VCaP (cell line): ENCODE data around the gene AKT3.
A peak's percentile ranks its signal among the peaks of the same experiment; 100 is the strongest.
"Not testable (repeated sequence)": the region's sequence is repeated elsewhere in the genome, so short reads cannot be mapped to it uniquely, and the experiment has no call there.

Experiments used
- H3K27ac ChIP-seq: fragments of 450-650 bp; 2 replicates; pipeline ENCODE4 v1.5.1; 2017
- CTCF ChIP-seq: fragments of 450-650 bp; conservative IDR thresholded peaks from 2 replicates; pipeline ENCODE4 v1.5.1; 2017; ENCODE audit warnings: mild to moderate bottlenecking, moderate library complexity

Gene AKT3

GRCh38 chr1:243784506-243784905 is 65.5 kb downstream of the AKT3 start:
- TF ChIP-seq CTCF: no peak
- peak overlapping the region; percentile 75 for H3K27ac ChIP-seq

GRCh38 chr1:243783714-243784113 is 66.3 kb downstream of the AKT3 start:
- TF ChIP-seq CTCF: no peak
- peak overlapping the region; percentile 75; the same call in 1 of the 2 replicates for H3K27ac ChIP-seq

- not testable (repeated sequence) for H3K27ac ChIP-seq
Measured at GRCh38 chr1:243772361-243773050, 77.5 kb downstream of the AKT3 start.

GRCh38 chr1:243770860-243771259 is 79.2 kb downstream of the AKT3 start:
- TF ChIP-seq CTCF: no peak
- no peak overlapping the region for H3K27ac ChIP-seq

- no peak for TF ChIP-seq CTCF
- no peak overlapping the region for H3K27ac ChIP-seq
Measured at GRCh38 chr1:243765676-243766075, 84.4 kb downstream of the AKT3 start.

GRCh38 chr1:243763806-243764205 is 86.2 kb downstream of the AKT3 start:
- no peak overlapping the region for H3K27ac ChIP-seq
- TF ChIP-seq CTCF: no peak

- H3K27ac ChIP-seq: no peak overlapping the region
- no peak for TF ChIP-seq CTCF
Measured at GRCh38 chr1:243758647-243759046, 91.4 kb downstream of the AKT3 start.

- no peak overlapping the region for H3K27ac ChIP-seq
- no peak for TF ChIP-seq CTCF
Measured at GRCh38 chr1:243756529-243756928, 93.5 kb downstream of the AKT3 start.
